ENCODE measurements around the gene C16orf90.

Gene C16orf90

GRCh38 chr16:3461151-3461550 is 34.1 kb downstream of the C16orf90 start:
- DNase-seq (ENCODE audit: low spot score) = no peak

DNA sequence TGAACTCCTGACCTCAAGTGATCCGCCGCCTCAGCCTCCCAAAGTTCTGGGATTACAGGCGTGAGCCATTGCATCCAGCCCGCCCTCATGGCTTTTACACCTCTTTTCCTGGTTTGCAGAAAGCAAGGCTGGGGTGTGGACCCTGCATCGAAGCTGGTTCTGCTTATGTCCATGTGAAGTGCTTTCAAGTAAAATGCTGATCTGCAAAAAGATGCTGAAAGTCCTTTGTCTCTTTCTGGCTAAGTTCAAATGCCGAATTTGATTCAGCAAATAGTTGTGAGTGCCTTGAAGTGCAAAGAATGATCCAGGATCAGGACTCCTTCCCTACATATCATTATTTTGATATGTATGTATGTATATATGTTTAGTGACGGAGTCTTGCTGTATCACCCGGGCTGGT is 34.7 kb downstream of the C16orf90 start:
- no peak for DNase-seq (ENCODE audit: low spot score)

GRCh38 chr16:3460121-3460520 is 35.2 kb downstream of the C16orf90 start:
- DNase-seq (ENCODE audit: low spot score) = no peak

GRCh38 chr16:3459401-3460090 is 35.7 kb downstream of the C16orf90 start:
- DNase-seq (ENCODE audit: low spot score) = no peak

DNA sequence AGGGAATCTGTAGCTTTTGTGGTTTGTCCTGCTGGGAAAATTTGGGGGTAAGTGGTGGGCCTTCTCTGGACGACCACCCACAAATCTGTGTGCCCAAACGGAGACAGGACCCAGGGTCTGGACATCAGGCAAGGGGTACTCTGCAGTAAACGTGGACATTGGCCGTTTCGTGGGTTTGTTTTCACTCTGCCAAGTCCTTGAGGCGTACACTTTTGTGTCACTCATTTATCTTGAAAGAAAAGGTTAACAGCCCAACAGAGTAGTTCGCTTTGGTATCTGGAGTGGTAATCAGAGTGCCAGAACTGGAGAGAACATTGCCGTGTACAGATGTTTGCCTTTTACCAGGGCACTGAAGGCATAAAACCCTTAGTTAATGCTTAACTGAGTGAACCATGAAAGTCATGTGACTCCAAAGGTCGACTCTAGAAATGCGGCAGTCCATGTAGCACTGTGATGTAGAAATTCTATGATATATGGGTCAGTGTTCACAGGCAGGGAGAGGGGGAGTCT is 36.4 kb downstream of the C16orf90 start:
- DNase-seq (ENCODE audit: low spot score) = no peak

DNA sequence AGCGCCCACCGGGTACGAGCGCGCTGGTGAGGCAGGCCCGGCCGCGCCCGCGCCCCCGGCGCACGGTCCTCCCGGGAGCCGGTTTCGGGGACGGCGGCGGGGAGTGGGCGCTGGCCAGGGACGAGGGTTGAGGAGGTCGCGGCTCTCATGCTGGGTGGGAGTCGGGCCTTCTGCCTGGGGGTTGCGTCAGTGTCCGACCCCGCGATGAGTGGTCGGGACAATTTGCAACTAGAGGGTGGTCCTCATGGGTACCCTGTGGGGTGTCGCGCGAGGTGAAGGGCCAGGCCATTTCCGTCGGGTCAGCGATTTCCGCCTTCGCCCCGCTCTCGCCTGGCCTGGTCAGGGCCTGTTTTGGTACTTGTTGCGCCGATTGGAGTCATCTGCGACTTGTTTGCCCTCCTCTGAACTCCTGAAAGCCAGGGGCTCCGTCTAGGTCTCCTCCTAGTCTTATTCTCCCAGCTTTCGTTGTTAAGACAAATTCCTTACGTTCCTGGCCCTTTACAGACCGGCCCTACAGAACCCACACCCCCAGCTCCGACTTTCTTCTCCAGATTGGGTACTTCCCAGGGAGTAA is 36.9 kb downstream of the C16orf90 start:
- DNase-seq (ENCODE audit: low spot score) = no peak

DNA sequence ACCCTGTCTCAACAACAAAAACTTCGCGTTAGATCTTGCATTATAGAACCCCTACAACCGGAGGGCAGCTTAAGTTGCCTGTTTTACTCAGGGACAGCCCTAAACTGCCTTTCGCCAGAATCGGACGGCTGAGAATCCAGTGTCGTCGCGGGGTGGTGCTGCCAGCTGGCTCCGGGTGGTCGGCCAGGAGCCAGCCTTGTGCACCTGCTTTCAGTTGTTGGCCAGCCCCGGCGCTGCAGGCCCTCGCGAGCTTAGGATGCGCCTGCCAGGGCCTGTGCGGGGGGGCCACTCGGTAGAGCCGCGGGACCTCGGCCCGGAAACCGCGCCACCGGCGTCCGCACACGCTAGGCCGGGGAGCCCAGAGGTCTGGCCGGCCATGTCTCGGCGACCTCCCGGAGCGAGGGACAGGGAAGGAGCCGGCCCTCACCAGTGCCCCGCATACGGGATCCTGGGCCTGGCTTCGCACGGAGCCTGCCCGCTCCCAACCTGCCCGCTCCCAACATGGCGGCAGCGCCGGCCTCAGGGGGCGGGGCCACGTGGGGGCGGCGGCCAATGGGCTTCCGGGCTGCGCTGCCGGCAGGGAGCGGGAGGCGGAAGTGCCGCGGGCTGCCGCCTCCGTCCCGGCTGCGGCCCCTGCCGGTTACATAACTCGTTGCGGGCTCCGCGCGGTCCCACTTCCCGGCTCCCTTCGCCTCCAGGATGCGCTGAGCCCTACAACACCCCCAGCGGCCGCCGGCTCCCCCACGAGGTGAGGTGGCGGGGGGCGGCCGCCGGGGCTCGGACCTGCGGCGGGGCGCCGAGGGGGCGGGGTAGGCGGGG is 37.6 kb downstream of the C16orf90 start:
- DNase-seq (ENCODE audit: low spot score) = peak; percentile 95

- no peak for DNase-seq (ENCODE audit: low spot score)
These were observed 40.6 kb downstream of the C16orf90 start for GRCh38 chr16:3454631-3455147.

- no peak for DNase-seq (ENCODE audit: low spot score)
These were observed 41.2 kb downstream of the C16orf90 start for GRCh38 chr16:3454093-3454492.

- no peak for DNase-seq (ENCODE audit: low spot score)
These were observed 51.3 kb downstream of the C16orf90 start for GRCh38 chr16:3444032-3444388.
